Measurements from ENCODE around the gene XPA. TPM values are rescaled to one million over a fixed set of nuclear protein-coding genes. Genes with fewer than 3 reads are reported as not detected.

XPA gene
- total RNA-seq, 1 experiment from 2014 or later = 12.3 TPM

GRCh38 chr9:97689401-97690180, 7.5 kb downstream of the XPA start:
- H3K27ac Mint-ChIP-seq (ENCODE audit: low read depth, unreplicated experiment) = no peak overlapping the region
- TF ChIP-seq, protein P1, sequence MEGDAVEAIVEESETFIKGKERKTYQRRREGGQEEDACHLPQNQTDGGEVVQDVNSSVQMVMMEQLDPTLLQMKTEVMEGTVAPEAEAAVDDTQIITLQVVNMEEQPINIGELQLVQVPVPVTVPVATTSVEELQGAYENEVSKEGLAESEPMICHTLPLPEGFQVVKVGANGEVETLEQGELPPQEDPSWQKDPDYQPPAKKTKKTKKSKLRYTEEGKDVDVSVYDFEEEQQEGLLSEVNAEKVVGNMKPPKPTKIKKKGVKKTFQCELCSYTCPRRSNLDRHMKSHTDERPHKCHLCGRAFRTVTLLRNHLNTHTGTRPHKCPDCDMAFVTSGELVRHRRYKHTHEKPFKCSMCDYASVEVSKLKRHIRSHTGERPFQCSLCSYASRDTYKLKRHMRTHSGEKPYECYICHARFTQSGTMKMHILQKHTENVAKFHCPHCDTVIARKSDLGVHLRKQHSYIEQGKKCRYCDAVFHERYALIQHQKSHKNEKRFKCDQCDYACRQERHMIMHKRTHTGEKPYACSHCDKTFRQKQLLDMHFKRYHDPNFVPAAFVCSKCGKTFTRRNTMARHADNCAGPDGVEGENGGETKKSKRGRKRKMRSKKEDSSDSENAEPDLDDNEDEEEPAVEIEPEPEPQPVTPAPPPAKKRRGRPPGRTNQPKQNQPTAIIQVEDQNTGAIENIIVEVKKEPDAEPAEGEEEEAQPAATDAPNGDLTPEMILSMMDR (IDR thresholded peaks at IDR 0.05; ENCODE audit: unreplicated experiment) = no peak
- H3K4me1 Mint-ChIP-seq (ENCODE audit: insufficient read depth, unreplicated experiment) = peaks cover 20% of the 10 kb centered on the region
- intact Hi-C loops (cut with micrococcal nuclease) = no loop called here
- H3K4me3 Mint-ChIP-seq (ENCODE audit: unreplicated experiment) = no peak overlapping the region
- peaks cover 83% of the 10 kb centered on the region for H3K36me3 Mint-ChIP-seq (ENCODE audit: insufficient read depth, unreplicated experiment)
- BruUV-seq (replicated peaks) = no TSS peak
- POLR2A ChIA-PET = interaction anchor here (0.6 to 2.0 kb wide), 5 partner anchors 9 to 543 kb away, joined by 3 to 5 read pairs (median 4); partner anchors contain the start of genes NCBP1 and TSTD2
- DNase-seq (ENCODE audit: unreplicated experiment) = no peak
- H3K27me3 Mint-ChIP-seq (ENCODE audit: insufficient read depth, unreplicated experiment) = no peaks in the 10 kb centered on the region
- CTCF ChIA-PET = interaction anchor here (0.5 to 0.7 kb wide), 2 partner anchors 57 to 216 kb away, joined by 3 to 4 read pairs; no protein-coding TSS in a partner anchor
- H3K9me3 Mint-ChIP-seq (ENCODE audit: unreplicated experiment) = no peaks in the 10 kb centered on the region

DNA sequence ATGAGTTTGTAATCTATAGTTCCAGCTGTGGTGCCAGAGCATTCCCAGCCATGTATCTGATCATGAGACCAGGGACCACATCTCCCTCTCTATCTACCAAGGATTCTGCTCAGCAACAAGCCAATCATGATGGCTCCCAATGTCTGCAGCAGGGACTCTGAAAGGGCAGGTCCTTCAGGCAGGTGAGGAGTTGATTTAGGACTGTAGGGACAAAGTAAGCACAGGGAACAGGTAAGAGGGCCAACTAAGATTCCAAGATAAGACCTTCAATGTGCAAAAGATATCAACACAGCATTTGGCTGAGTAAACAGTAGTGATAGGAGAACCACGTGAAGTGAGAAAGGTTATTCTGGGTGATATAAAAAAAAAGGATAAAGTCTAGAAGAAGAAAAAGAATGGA, 8.5 kb downstream of the XPA start:
- no peaks in the 10 kb centered on the region for H3K27me3 Mint-ChIP-seq (ENCODE audit: insufficient read depth, unreplicated experiment)
- no peak for DNase-seq (ENCODE audit: unreplicated experiment)
- peaks cover 11% of the 10 kb centered on the region for H3K4me1 Mint-ChIP-seq (ENCODE audit: insufficient read depth, unreplicated experiment)
- no peaks in the 10 kb centered on the region for H3K9me3 Mint-ChIP-seq (ENCODE audit: unreplicated experiment)
- BruUV-seq (replicated peaks) = no TSS peak
- intact Hi-C loops (cut with micrococcal nuclease) = no loop called here
- POLR2A ChIA-PET = interaction anchor here (0.6 to 3.1 kb wide), 5 partner anchors 8 to 14 kb away, joined by 4 to 14 read pairs (median 4); partner anchors contain the start of gene XPA
- TF ChIP-seq, protein P1 (IDR thresholded peaks at IDR 0.05; ENCODE audit: unreplicated experiment) = no peak
- H3K4me3 Mint-ChIP-seq (ENCODE audit: unreplicated experiment) = no peak overlapping the region
- H3K36me3 Mint-ChIP-seq (ENCODE audit: insufficient read depth, unreplicated experiment) = peaks cover 83% of the 10 kb centered on the region
- CTCF ChIA-PET = interaction anchor here (0.7 to 1.1 kb wide), 2 partner anchors 213 to 217 kb away, joined by 3 read pairs; no protein-coding TSS in a partner anchor
- no peak overlapping the region for H3K27ac Mint-ChIP-seq (ENCODE audit: low read depth, unreplicated experiment)

GRCh38 chr9:97682242-97682641, 14.9 kb downstream of the XPA start:
- CTCF ChIA-PET = no interaction called here
- POLR2A ChIA-PET = no interaction called here

GRCh38 chr9:97675655-97676054, 21.5 kb downstream of the XPA start:
- no peak overlapping the region for H3K4me3 Mint-ChIP-seq (ENCODE audit: unreplicated experiment)
- H3K4me1 Mint-ChIP-seq (ENCODE audit: insufficient read depth, unreplicated experiment) = no peaks in the 10 kb centered on the region
- no peaks in the 10 kb centered on the region for H3K27me3 Mint-ChIP-seq (ENCODE audit: insufficient read depth, unreplicated experiment)
- H3K36me3 Mint-ChIP-seq (ENCODE audit: insufficient read depth, unreplicated experiment) = peaks cover 89% of the 10 kb centered on the region
- no peak for DNase-seq (ENCODE audit: unreplicated experiment)
- no TSS peak for BruUV-seq (replicated peaks)
- H3K9me3 Mint-ChIP-seq (ENCODE audit: unreplicated experiment) = no peaks in the 10 kb centered on the region
- intact Hi-C loops (cut with micrococcal nuclease) = no loop called here
- POLR2A ChIA-PET = interaction anchor here (1.0 to 1.3 kb wide), 2 partner anchors 13 to 36 kb away, joined by 3 to 4 read pairs; no protein-coding TSS in a partner anchor
- CTCF ChIA-PET = interaction anchor here (0.6 to 1.5 kb wide), 3 partner anchors 22 to 359 kb away, joined by 3 to 5 read pairs (median 4); no protein-coding TSS in a partner anchor
- TF ChIP-seq, protein P1 (IDR thresholded peaks at IDR 0.05; ENCODE audit: unreplicated experiment) = no peak
- no peak overlapping the region for H3K27ac Mint-ChIP-seq (ENCODE audit: low read depth, unreplicated experiment)

More at GRCh38 chr9:97682242-97682641, 14.9 kb downstream of the XPA start:
- Mint-ChIP-seq H3K4me1 (ENCODE audit: insufficient read depth, unreplicated experiment) (no peaks in the 10 kb centered on the region), H3K27me3 (ENCODE audit: insufficient read depth, unreplicated experiment) (no peaks in the 10 kb centered on the region), H3K27ac (ENCODE audit: low read depth, unreplicated experiment) (no peak overlapping the region), H3K9me3 (ENCODE audit: unreplicated experiment) (no peaks in the 10 kb centered on the region), H3K36me3 (ENCODE audit: insufficient read depth, unreplicated experiment) (peaks cover 82% of the 10 kb centered on the region), H3K4me3 (ENCODE audit: unreplicated experiment) (no peak overlapping the region)
- TF ChIP-seq, protein P1 (IDR thresholded peaks at IDR 0.05; ENCODE audit: unreplicated experiment) = no peak
- no TSS peak for BruUV-seq (replicated peaks)
- intact Hi-C loops (cut with micrococcal nuclease) = no loop called here
- no peak for DNase-seq (ENCODE audit: unreplicated experiment)
